ENCODE data around the gene WDFY2.
"Not testable (repeated sequence)": the region's sequence is repeated elsewhere in the genome, so short reads cannot be mapped to it uniquely, and the experiment has no call there.

WDFY2 gene

GRCh38 chr13:51635137-51635878 is 51.0 kb downstream of the WDFY2 start:
- no peak for DNase-seq

GRCh38 chr13:51636349-51636890 is 52.2 kb downstream of the WDFY2 start:
- DNase-seq: no peak

GRCh38 chr13:51637852-51638215 is 53.6 kb downstream of the WDFY2 start:
- no peak for DNase-seq

- peak; percentile 62 for DNase-seq
Measured at GRCh38 chr13:51638216-51638871, 54.1 kb downstream of the WDFY2 start.

- DNase-seq: peak; percentile 24
Measured at GRCh38 chr13:51639171-51639570, 54.9 kb downstream of the WDFY2 start.

GRCh38 chr13:51640696-51641095 is 56.4 kb downstream of the WDFY2 start:
- not testable (repeated sequence) for DNase-seq

GRCh38 chr13:51643105-51643881 is 59.0 kb downstream of the WDFY2 start:
- peak; percentile 99 for DNase-seq

GRCh38 chr13:51643882-51644281 is 59.6 kb downstream of the WDFY2 start:
- peak; percentile 96 for DNase-seq

- peak; percentile 23 for DNase-seq
Measured at GRCh38 chr13:51644654-51645053, 60.4 kb downstream of the WDFY2 start.

- peak; percentile 78 for DNase-seq
Measured at GRCh38 chr13:51645154-51645650, 60.9 kb downstream of the WDFY2 start.

- DNase-seq: no peak
Measured at GRCh38 chr13:51645761-51646670, 61.8 kb downstream of the WDFY2 start.

GRCh38 chr13:51647067-51647466 is 62.8 kb downstream of the WDFY2 start:
- DNase-seq: no peak

GRCh38 chr13:51652193-51652592 is 67.9 kb downstream of the WDFY2 start:
- not testable (repeated sequence) for DNase-seq

GRCh38 chr13:51659276-51660127 is 75.2 kb downstream of the WDFY2 start:
- no peak for DNase-seq

GRCh38 chr13:51660813-51661212 is 76.6 kb downstream of the WDFY2 start:
- no peak for DNase-seq

GRCh38 chr13:51663973-51664957 is 80.0 kb downstream of the WDFY2 start:
- no peak for DNase-seq

- DNase-seq: no peak
Measured at GRCh38 chr13:51665456-51665855, 81.2 kb downstream of the WDFY2 start.

GRCh38 chr13:51666374-51666773 is 82.1 kb downstream of the WDFY2 start:
- DNase-seq: no peak

- no peak for DNase-seq
Measured at GRCh38 chr13:51666839-51667238, 82.6 kb downstream of the WDFY2 start.

All from fibroblast of skin of right biceps (primary cell).